ENCODE results near the gene SPRED3.

SPRED3 gene

DNA sequence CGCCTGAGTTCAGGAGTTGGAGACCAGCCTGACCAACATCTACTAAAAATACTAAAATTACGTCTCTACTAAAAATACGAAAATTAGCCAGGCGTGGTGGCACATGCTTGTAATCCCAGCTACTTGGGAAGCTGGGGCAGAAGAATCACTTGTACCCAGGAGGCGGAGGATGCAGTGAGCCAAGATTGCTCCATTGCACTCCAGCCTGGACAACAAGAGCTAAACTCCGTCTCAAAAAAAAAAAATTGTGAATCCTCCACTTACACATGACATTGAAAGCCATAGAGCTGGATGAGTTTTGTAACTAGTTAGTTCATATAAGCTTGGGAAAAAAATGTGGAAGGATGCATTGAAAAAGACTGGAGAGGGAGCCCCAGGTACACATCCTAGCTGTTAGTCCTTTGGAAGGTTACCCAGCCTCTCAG lies 14.6 kb upstream of the SPRED3 start:
- no peak for DNase-seq (ENCODE audit: low spot score)

DNA sequence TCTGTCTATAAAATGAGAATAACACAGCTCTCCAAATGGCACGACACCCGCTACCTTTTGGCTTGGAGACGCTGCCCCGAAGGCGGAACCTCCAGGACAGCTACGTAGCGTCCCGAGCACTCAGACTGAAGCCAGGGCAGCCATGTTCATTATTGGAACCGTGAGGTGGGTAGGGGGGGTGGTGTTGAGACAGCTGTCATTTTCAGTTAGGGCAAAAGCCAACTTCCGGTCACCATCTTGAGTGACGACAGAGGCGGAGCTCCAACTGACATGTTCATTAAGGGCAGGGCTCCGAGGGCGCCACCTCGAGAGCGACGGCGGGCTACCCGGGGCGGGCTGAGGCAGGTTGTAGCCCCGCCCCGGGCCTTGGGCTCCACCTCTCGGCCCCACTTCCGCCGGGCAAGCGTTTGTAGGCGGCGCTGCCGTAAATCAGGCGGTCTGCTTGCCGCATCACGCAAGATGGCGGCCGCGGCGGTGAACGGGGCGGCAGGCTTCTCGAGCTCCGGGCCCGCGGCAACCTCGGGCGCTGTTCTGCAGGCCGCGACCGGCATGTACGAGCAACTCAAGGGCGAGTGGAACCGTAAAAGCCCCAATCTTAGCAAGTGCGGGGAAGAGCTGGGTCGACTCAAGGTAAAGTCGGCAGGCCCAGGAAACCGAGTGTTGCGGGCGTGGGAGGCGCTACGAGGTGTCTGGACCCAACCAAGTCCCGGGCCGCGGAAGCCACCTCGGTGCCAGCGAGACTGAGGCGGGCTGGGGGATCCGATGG lies 14.0 kb upstream of the SPRED3 start, which contains the start of gene PSMD8:
TSS of gene PSMD8 (plus strand) at position 240 of the 766 bp plus-strand sequence. CDS start at position 271, 31 bp downstream.
- DNase-seq (ENCODE audit: low spot score): peak; percentile 99

DNA sequence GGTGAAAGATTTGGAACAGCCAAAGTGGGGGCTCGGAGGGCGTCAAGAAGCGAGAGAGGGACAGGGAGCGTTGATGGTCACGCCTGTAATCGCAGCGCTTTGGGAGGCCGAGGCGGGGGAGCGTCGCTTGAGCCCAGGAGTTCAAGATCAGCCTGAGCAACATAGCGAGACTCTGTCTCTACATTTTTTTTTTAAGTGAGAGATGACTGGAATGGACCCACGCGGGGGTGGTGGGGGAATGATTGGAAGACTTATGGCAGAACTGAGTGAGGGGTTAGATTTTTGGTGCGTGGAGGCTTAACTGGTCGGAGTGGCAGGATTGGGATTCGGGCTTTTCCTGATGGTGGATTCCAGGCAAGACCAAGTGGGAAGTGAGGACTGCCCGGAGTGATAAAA lies 13.4 kb upstream of the SPRED3 start:
- no peak for DNase-seq (ENCODE audit: low spot score)

DNA sequence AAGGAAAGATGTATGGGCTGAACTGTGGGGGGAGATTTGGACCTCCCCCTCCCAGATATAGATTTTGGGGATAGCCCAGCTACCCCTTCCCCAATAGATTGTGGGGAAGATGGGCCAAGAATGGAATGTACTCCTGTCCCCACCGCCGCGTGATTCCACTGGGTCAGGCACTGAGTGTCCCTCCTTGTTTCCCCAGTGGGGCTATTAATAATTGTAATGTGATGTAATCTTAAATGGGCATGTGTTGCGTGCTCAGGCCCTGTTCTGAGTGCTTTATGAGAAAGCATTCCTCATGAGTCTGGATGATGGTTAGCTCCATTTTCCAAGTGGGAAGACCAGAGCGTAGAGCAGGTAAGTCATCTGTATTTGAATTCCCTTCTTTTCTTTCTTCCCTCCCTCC lies 12.7 kb upstream of the SPRED3 start:
- no peak for DNase-seq (ENCODE audit: low spot score)

DNA sequence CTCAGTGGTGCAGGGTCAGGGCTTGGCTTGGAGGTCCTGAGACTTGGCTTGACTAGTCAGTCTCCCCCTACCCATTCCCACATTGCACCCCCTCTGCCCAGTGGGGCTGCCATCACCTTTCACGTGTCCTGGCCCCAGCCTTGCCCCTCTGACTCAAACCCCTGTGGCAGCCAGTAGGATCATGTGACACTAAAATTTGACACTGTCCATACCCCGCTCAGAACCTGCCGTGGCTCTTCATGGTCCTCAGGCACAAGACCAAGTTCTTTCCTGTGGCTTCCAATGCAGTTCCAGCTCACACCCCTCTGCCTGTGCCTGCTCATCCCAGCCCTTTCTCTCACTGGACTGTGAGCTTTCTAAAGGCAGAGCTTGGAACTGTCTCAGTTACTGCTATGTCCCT lies 11.9 kb upstream of the SPRED3 start:
- no peak for DNase-seq (ENCODE audit: low spot score)

DNA sequence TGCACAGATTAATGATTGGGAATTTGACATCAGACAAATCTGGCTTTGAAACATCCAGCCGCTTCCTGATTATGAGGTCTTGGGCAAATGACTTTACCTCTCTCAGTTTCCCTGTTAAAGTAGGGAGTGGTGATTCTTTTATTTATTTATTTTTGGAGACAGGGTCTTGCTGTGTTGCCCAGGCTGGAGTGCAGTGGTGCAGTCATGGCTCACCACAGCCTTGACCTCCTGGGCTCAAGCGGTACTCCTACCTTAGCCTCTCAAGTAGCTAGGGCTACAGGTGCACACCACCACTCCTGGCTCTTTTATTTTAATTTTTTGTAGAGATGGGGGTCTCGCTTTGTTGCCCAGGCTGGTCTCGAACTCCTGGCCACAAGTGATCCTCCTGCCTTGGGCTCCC lies 11.4 kb upstream of the SPRED3 start:
- DNase-seq (ENCODE audit: low spot score): no peak

DNA sequence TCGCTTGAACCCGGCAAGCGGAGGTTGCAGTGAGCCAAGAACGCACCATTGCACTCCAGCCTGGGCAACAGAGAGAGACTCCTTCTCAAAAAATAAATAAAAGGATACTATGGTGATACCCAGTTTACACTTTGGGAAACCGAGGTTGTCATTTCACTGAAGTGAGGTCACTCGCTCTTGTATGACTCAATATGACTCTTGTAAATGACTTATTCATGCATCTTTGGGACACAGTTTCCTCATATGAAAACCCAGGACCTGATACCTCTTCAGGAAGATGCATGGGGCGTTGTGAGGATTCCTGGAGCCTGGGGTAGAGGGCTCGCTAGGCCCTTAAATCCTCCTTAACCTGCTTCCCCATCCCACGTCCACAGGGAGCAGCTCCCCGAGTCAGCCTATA lies 9.6 kb upstream of the SPRED3 start:
- no peak for DNase-seq (ENCODE audit: low spot score)

DNA sequence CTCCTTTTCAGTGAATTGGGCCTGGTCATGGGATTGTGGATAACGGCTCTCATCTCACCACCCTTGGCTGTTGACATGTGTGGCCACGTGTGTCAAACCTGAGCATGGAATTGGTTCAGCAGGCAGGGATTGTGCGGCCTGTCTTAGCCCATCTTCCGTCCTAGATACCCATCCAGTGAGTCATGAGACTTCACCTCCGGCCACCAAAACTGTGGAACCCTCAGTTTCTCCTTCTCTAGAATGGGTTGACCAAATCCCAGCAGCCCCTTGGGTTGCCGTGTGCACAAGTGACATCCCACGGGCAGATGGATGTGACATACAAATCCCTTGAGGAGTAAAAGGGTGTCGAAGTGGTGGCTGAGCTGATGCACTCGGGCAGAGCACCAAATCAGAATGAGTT lies 7.4 kb upstream of the SPRED3 start:
- DNase-seq (ENCODE audit: low spot score): no peak

DNA sequence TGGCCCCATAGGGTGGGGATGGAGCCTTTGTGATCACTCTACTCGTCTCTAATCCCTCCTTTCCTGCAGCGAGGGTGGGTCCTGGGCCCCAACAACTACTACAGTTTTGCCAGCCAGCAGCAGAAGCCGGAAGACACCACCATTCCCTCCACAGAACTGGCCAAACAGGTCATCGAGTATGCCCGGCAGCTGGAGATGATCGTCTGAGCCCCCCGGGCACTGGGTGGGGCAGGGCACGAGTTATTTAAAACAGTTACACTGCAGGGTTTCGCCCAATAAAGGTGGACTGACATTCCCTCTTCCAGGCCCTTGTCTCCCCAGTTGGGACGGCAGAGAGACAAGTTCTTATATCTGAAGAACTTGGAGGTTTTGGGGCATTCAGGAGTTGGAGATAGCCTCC lies 5.3 kb upstream of the SPRED3 start:
- DNase-seq (ENCODE audit: low spot score): no peak

DNA sequence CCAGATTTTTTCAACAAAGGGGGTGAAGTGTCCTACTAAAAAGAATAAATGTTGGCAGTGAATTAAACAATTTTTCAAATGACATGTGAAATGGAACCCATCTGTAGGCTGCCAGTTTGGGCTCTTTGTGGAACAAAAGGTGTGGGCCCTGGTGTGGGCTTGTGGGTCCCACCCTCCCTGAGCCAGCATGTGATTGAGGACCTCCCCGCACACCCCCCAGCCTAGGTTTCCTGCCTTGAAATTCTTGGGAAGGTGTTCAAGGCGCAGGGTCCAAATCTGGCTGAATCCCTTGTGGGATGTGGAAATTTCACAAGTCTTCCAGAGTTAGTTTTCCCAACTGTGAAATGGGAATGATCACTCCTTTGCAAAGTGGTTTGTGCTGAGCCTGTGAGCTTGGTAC lies 4.8 kb upstream of the SPRED3 start:
- DNase-seq (ENCODE audit: low spot score): no peak

DNA sequence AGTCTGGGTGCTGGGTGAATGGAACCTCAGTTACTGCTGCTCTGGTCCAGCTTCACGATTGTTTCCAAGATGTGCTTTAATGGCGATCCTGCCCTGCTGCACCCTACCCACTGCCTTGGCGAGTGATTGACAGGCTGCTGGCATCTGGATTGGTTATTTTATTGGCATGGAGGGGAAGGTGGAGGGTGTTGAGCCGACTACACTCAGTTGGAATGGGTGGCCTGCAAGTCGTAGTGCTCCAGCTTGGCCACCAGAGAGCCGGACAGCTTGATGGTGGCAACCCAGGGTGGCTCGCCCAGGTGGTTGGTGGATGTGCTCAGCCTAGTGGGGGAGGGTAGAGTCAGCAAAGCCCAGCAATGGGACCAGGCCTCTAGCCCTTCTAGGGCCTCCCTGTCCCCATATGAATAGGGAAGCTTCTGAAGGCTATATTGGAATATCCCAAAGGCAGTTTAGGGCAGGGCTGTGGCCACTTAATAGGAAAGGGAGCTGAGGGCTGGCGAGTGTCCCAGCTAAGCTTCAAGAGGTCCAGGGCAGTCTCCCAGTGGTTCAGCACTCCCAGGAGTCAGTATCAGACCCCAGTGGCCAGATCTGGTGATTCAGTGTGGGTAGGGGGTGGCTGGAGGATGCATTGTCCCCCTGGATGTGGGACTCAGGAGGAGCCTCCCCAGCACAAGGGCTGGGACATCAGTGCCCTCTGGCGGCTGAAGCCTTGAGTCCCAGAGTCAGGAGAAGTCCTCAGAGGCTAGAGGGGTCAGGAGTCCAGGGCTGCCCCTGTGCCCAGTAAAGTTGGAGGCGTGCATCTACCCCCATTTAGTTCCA lies 4.1 kb upstream of the SPRED3 start:
- no peak for DNase-seq (ENCODE audit: low spot score)

DNA sequence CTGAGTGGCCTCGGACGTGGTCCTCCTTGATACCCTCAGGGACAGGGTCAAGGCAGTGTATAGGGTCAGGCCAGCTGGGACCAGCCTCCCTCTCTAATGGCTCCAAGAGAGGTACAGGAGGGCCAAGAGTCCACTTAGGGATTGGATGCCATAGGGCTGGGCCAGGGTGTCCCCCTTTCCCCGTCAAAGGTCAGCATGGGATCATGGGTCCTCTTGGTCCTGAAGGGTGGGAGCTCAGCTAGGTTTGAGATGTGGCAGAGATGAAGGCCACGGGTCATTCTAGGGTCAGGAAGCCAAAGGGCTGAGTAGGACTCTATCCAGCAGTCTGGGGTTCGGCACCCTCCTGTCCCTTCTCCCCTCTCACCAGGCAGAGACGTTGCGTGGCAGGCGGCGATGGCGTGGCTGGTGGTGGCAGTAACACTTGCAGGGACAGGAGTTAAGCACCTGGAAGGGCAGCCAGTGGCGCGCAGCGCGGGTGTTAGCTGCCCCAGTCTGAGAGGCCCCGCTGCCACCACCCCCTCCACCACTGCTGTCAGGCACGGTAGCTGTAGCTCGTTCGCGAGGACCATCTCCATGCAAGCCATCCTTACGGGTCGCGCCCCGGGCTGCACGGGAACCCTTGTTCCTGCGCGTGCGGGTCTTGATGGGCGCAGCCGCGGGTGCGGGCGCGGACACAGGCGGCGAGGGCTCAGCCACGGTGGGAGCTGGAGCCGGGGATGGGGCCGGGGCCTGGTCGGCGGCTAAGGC lies 3.3 kb upstream of the SPRED3 start:
- no peak for DNase-seq (ENCODE audit: low spot score)

DNA sequence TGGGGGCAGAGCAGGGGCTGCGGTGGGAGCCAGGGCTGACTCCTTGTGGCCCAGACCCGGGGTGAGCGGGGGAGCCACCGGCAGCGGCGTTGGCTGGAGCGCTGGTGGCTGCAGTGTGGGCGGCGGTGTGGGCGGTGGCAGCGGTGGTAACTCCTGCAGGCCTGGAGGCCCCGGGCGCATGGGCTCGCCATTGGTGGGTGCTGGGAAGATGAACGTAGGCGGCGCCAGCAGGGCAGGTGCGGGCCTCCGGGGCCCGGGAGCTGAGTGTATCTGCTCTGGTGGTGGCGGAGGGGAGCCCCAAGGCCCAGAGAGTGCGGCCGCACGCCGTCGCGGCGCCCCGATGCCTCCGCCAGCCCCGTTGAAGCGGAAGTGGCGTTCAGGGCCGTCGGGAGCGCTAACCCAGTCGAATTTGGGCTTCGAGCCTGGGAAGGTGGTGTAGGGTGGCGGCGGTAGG lies 2.7 kb upstream of the SPRED3 start:
- no peak for DNase-seq (ENCODE audit: low spot score)

DNA sequence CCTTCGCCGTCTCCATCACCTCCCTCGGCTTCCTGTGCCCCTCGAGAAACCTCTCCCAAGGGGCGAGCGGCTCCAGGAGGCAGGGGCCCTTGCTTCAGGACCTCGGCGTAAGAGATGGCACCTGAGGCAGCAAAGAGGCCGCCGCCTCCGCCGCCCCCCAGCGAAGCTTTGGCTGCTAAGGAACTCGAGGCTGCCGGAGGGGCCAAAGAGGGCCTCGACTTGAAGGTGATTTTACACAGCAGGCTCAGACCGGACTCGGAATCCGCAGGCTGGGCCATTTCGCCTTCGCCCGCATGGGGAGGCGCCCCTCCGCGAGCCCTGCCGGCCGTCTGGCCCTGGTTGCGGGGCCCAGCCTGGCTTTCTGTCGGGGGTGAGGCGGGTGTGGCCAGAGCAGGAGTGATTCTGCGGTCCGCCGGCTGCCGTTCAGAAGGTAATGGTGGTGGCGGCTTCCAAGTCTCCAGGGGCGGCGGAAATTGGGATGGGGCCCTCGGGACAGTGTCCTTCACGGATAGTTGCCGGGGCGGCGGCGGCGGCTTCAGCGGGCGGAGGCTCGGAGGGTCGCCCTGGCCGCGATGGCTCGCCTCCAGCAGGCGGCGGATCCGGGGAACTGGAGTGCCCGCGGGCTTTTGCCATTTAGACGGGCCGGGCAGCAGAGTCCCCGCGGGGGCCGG lies 2.1 kb upstream of the SPRED3 start:
- DNase-seq (ENCODE audit: low spot score): no peak

DNA sequence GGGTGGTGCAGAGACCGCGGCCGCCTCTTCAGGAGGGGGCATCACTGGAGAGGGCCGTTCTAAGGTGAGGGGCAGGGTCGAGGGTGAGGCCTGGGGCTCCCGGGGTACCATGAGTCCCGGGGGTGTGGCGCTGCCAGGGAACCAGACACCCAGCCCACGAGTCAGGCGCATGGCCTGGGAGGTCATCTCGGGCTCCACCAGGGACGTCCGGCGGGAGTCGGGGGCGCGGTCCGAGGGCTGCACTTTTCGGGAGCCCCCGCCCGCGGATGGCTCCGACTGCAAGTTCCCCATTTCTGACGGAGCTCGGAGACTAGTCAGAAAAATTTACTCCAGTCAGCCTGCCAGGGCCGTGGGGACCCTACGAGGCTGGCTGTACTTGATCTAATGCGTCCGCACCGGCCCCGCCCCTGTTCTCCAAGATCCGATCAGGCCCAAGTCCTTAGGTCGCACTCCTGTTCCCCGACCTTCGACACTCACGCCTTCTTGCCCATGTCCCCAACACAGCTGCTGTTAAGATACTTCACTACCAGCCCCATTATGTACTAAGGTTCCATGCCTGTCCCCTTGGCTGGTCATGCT lies 1.4 kb upstream of the SPRED3 start:
- no peak for DNase-seq (ENCODE audit: low spot score)

DNA sequence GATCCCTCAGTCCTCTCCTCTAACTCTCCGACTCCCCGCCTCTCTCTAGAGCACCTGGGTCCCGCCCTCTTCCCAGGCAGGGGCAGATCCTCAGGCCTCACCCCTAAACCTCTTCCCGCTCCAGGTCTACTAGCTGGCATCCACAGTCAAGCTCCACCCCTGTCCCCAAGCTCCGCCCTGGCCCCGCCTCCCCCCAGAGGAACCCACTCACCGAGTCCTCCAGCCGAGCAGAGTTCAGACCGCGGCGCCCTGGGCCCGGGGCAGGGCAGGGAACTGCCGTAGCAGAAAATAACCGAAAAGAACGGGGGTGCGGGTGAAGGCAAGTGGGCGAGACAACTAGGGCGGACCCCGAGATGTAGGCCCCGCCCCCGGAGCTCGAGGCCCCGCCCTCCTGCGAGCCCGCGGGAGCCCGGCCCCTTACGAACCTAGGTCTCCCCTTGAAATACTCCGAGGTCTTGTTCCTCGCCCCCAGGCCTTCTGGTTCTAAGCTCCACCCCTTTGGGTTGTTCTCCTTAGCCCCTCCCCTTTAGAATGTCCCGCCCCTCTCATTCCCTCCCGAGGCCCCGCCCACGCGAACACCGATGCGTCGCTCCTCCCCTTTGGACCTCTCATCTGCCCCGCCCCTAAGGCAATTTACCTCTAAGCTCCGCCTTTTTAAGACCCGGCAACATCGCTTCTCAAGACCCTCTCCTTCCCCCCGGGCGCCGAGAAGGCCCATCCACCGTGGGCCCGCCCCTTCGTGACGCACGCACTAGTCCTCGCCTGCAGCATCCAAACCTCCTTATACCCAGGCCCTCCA lies 748 bp upstream of the SPRED3 start, which contains the start of gene GGN:
TSS of gene GGN (minus strand) at position 485 of the 799 bp plus-strand sequence. CDS start 773 bp downstream, outside the sequence.
- peak; percentile 90 for DNase-seq (ENCODE audit: low spot score)

DNA sequence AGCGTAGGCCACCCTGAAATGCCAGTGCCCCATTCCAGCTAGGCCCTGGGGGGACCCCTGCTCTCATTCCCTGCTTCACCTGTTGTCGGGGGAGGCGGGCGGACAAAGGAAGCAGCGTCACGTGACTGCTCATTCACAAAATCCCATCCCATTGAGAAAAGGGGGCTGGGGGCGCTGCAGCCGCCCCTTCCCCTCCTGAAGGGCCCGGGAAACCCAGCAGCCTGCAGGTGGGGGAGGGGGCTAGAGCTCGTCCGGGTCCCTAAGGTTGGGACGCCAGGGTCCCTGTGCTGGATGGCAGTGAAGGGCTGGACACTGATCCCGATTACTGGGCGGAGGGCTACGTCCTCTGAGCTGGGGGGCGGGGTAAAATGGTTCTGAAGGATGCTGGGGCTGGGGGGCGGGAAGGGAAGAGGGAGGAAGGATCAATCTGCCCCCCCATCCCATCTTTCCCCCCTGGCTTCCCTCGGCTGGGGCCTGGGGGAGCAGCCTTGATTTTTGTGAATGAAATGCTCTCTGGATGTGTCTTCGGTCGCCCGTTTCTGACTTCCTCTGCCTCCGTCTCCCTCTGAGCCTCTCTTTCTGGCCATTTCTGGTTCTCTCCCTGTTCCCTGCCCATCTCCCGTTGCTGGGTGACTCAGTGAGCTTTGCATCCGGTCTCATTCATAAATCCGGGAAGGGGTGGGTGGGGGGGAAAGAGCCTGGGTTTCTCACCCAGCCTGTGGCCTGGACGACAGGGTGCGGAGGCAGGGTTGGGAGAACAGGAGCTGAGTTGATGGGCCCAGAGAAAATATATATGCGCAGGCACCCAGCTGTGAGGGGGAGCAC lies 816 bp downstream of the SPRED3 start:
- no peak for DNase-seq (ENCODE audit: low spot score)

DNA sequence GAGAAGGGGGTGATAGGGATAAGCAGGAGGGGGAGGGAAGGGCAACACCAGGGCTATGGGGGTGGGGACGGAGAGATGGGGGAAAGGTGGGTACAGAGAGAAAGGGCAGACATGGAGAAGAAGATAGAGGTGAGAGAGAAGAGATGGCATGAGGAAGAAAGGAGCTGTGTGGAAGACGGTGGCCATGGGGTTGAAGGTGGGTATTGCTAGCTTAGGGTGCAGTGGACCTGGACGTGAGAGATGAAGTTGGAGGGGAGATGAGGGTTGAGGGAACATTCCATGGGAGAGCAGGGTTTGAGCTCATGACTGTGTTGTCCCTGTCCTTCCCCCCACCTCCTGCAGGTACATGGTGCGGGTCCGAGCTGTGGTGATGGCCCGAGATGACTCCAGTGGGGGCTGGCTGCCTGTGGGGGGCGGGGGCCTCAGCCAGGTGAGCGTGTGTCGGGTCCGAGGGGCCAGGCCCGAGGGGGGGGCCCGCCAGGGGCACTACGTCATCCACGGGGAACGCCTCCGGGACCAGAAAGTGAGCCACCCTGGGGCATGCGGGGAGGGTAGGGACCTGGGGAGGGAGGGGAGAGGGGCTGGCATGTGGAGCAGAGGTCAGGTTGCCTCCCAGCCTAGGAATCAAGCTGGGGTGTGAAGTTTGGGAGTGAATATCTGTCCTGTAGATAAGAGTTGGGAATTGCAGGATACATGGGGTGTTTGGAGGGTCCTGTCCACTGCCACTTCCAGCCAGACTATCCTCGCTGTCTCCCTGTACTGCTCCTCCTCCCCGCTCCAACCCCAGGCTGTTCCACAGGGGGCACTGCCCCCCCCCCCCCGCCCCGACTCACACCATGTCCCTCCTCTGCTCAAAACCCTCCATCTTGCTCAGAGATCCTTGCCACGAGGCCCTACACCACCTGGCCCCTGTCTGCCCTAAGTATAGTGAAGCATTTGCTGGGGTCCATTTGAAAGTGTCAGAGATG lies 1.7 kb downstream of the SPRED3 start:
- no peak for DNase-seq (ENCODE audit: low spot score)
